GM12875 (cell line): ENCODE data around the gene PRR5L.

ENCODE experiments used
- H3K4me3 ChIP-seq: one replicate; pipeline ENCODE4 v1.5.1; 2011; ENCODE audit warnings: low read depth, low read length, control low read depth
- CTCF ChIP-seq: IDR thresholded peaks from 2 replicates; pipeline ENCODE4 v1.5.1; 2011; ENCODE audit warnings: low read depth, mild to moderate bottlenecking, control low read depth, inconsistent platforms, low read length, moderate library complexity, borderline replicate concordance; ENCODE audit not compliant: insufficient read depth

The PRR5L gene

GRCh38 chr11:36295926-36296325 is at the start of gene PRR5L:
PRR5L (plus strand) TSS chr11:36296288; CDS start chr11:36401122, 104,834 bp downstream.
- no peak for TF ChIP-seq CTCF
- no peak within 1 kb of the TSS for H3K4me3 ChIP-seq

GRCh38 chr11:36247493-36247892 is 48.6 kb upstream of the PRR5L start:
- no peak overlapping the region for H3K4me3 ChIP-seq
- no peak for TF ChIP-seq CTCF

GRCh38 chr11:36248436-36248835 is 47.7 kb upstream of the PRR5L start:
- TF ChIP-seq CTCF, result no peak
- H3K4me3 ChIP-seq, result no peak overlapping the region

GRCh38 chr11:36249246-36249645 is 46.8 kb upstream of the PRR5L start:
- no peak for TF ChIP-seq CTCF
- H3K4me3 ChIP-seq, result no peak overlapping the region

GRCh38 chr11:36251823-36252222 is 44.3 kb upstream of the PRR5L start:
- TF ChIP-seq CTCF, result no peak
- no peak overlapping the region for H3K4me3 ChIP-seq

- no peak for TF ChIP-seq CTCF
- no peak overlapping the region for H3K4me3 ChIP-seq
Measured at GRCh38 chr11:36253238-36253637, 42.9 kb upstream of the PRR5L start.

- TF ChIP-seq CTCF, result no peak
- no peak overlapping the region for H3K4me3 ChIP-seq
Measured at GRCh38 chr11:36254713-36255112, 41.4 kb upstream of the PRR5L start.
